GM19328 (cell line): ENCODE measurements around the gene LYL1.

Source experiments
- ATAC-seq: cut with Tn5 transposase; IDR thresholded peaks from one replicate; pipeline ENCODE4 v1.9.1; 2021; ENCODE audit warnings: mild to moderate bottlenecking, moderate library complexity; ENCODE audit not compliant: unreplicated experiment

Gene LYL1

GRCh38 chr19:13094771-13095392 lies 7.8 kb downstream of the LYL1 start:
- no peak for ATAC-seq

- ATAC-seq, result no peak
Measured at GRCh38 chr19:13094106-13094504, 8.6 kb downstream of the LYL1 start.

GRCh38 chr19:13093407-13094105 lies 9.1 kb downstream of the LYL1 start:
- no peak for ATAC-seq

- no peak for ATAC-seq
Measured at GRCh38 chr19:13092606-13093235, 9.9 kb downstream of the LYL1 start.

- ATAC-seq, result no peak
Measured at GRCh38 chr19:13092158-13092543, 10.5 kb downstream of the LYL1 start.

GRCh38 chr19:13091400-13092157 lies 11.1 kb downstream of the LYL1 start:
- ATAC-seq, result no peak

GRCh38 chr19:13090511-13091231 lies 12.0 kb downstream of the LYL1 start:
- ATAC-seq, result no peak

GRCh38 chr19:13089857-13090507 lies 12.7 kb downstream of the LYL1 start:
- no peak for ATAC-seq

GRCh38 chr19:13089139-13089856 lies 13.4 kb downstream of the LYL1 start:
- no peak for ATAC-seq

GRCh38 chr19:13087795-13088537 lies 14.7 kb downstream of the LYL1 start:
- ATAC-seq, result no peak

GRCh38 chr19:13087295-13087694 lies 15.4 kb downstream of the LYL1 start:
- no peak for ATAC-seq

GRCh38 chr19:13086341-13086740 lies 16.3 kb downstream of the LYL1 start:
- ATAC-seq, result no peak

- no peak for ATAC-seq
Measured at GRCh38 chr19:13085666-13086065, 17.0 kb downstream of the LYL1 start.

- ATAC-seq, result no peak
Measured at GRCh38 chr19:13083627-13084026, 19.0 kb downstream of the LYL1 start.

- no peak for ATAC-seq
Measured at GRCh38 chr19:13083008-13083404, 19.7 kb downstream of the LYL1 start.

- no peak for ATAC-seq
Measured at GRCh38 chr19:13082192-13083007, 20.3 kb downstream of the LYL1 start.

- ATAC-seq, result no peak
Measured at GRCh38 chr19:13079542-13079986, 23.1 kb downstream of the LYL1 start.

- no peak for ATAC-seq
Measured at GRCh38 chr19:13078897-13079541, 23.6 kb downstream of the LYL1 start.
